Measurements from ENCODE around the gene DHX8.
"Not testable (repeated sequence)": the region's sequence is repeated elsewhere in the genome, so short reads cannot be mapped to it uniquely, and the experiment has no call there.

Gene DHX8

GRCh38 chr17:43453331-43453812, 30.4 kb upstream of the DHX8 start:
- no peak for DNase-seq (ENCODE audit: low read depth)
- no peak overlapping the region for H3K4me3 ChIP-seq (ENCODE audit: control insufficient read depth, low read depth, low read length)
- no peak for TF ChIP-seq CTCF (IDR thresholded peaks at IDR 0.05; ENCODE audit: control insufficient read depth, insufficient read depth, low read depth, low read length, missing control alignments)

- no peak for DNase-seq (ENCODE audit: low read depth)
- H3K4me3 ChIP-seq (ENCODE audit: control insufficient read depth, low read depth, low read length) = no peak overlapping the region
- no peak for TF ChIP-seq CTCF (IDR thresholded peaks at IDR 0.05; ENCODE audit: control insufficient read depth, insufficient read depth, low read depth, low read length, missing control alignments)
Measured at GRCh38 chr17:43454868-43455267, 28.9 kb upstream of the DHX8 start.

- DNase-seq (ENCODE audit: low read depth) = no peak
- H3K4me3 ChIP-seq (ENCODE audit: control insufficient read depth, low read depth, low read length) = no peak overlapping the region
- no peak for TF ChIP-seq CTCF (IDR thresholded peaks at IDR 0.05; ENCODE audit: control insufficient read depth, insufficient read depth, low read depth, low read length, missing control alignments)
Measured at GRCh38 chr17:43456029-43456428, 27.7 kb upstream of the DHX8 start.

GRCh38 chr17:43456661-43457361, 27.0 kb upstream of the DHX8 start:
- H3K4me3 ChIP-seq (ENCODE audit: control insufficient read depth, low read depth, low read length) = no peak overlapping the region
- no peak for TF ChIP-seq CTCF (IDR thresholded peaks at IDR 0.05; ENCODE audit: control insufficient read depth, insufficient read depth, low read depth, low read length, missing control alignments)
- DNase-seq (ENCODE audit: low read depth) = no peak

- no peak for DNase-seq (ENCODE audit: low read depth)
- no peak overlapping the region for H3K4me3 ChIP-seq (ENCODE audit: control insufficient read depth, low read depth, low read length)
- no peak for TF ChIP-seq CTCF (IDR thresholded peaks at IDR 0.05; ENCODE audit: control insufficient read depth, insufficient read depth, low read depth, low read length, missing control alignments)
Measured at GRCh38 chr17:43457362-43457692, 26.4 kb upstream of the DHX8 start.

GRCh38 chr17:43459878-43460277, 23.9 kb upstream of the DHX8 start:
- not testable (repeated sequence) for DNase-seq (ENCODE audit: low read depth); H3K4me3 ChIP-seq (ENCODE audit: control insufficient read depth, low read depth, low read length)

- H3K4me3 ChIP-seq (ENCODE audit: control insufficient read depth, low read depth, low read length) = no peak overlapping the region
- DNase-seq (ENCODE audit: low read depth) = no peak
- no peak for TF ChIP-seq CTCF (IDR thresholded peaks at IDR 0.05; ENCODE audit: control insufficient read depth, insufficient read depth, low read depth, low read length, missing control alignments)
Measured at GRCh38 chr17:43461185-43461584, 22.6 kb upstream of the DHX8 start.

GRCh38 chr17:43462569-43462968, 21.2 kb upstream of the DHX8 start:
- DNase-seq (ENCODE audit: low read depth); H3K4me3 ChIP-seq (ENCODE audit: control insufficient read depth, low read depth, low read length): not testable (repeated sequence)

All from AG09309 (cell line).